HL-60 (cell line): ENCODE data around the gene ZNF385D.
A peak's percentile ranks its signal among the peaks of the same experiment; 100 is the strongest.

Experiments
- DNase-seq, 2 experiments: peaks; one replicate each; pipeline ENCODE4 v3.0.0-alpha.2; 2010 to 2020; ENCODE audit warnings: low read depth in 1 of 2, low spot score in 1 of 2
- H3K27ac ChIP-seq: fragments of 250-450 bp; sonication (Bioruptor Pico); replicated peaks from 2 replicates; pipeline ENCODE4 v1.5.1; 2020; ENCODE audit warnings: mild to moderate bottlenecking, moderate library complexity
- H3K27me3 ChIP-seq: fragments of 250-450 bp; sonication (Bioruptor Pico); 2 replicates; pipeline ENCODE4 v1.5.1; 2021; ENCODE audit warnings: mild to moderate bottlenecking, moderate library complexity; ENCODE audit not compliant: insufficient read depth, poor library complexity, severe bottlenecking
- H3K4me3 ChIP-seq: replicated peaks from 2 replicates; pipeline ENCODE4 v1.5.1; 2011; ENCODE audit warnings: mild to moderate bottlenecking, control low read depth, low read length; ENCODE audit not compliant: insufficient read depth
- GABPA ChIP-seq: IDR thresholded peaks from 2 replicates; pipeline ENCODE4 v1.6.1; 2012; ENCODE audit warnings: low read depth
- POLR2AphosphoS5 ChIP-seq: IDR thresholded peaks from 2 replicates; pipeline ENCODE4 v1.6.1; 2012; ENCODE audit warnings: low read depth
- SPI1 ChIP-seq: IDR thresholded peaks from 2 replicates; pipeline ENCODE4 v1.6.1; 2012; ENCODE audit warnings: low read depth, mild to moderate bottlenecking, borderline replicate concordance
- TF ChIP-seq, protein P1 (sequence below): IDR thresholded peaks from one replicate; pipeline ENCODE4 v1.5.1; 2011; ENCODE audit warnings: low read length, control low read depth, inconsistent platforms; ENCODE audit not compliant: insufficient read depth
- TF ChIP-seq, protein P2 (sequence below): IDR thresholded peaks from 2 replicates; pipeline ENCODE4 v1.6.1; 2012; ENCODE audit warnings: low read depth; ENCODE audit not compliant: insufficient replicate concordance

ZNF385D gene

DNA sequence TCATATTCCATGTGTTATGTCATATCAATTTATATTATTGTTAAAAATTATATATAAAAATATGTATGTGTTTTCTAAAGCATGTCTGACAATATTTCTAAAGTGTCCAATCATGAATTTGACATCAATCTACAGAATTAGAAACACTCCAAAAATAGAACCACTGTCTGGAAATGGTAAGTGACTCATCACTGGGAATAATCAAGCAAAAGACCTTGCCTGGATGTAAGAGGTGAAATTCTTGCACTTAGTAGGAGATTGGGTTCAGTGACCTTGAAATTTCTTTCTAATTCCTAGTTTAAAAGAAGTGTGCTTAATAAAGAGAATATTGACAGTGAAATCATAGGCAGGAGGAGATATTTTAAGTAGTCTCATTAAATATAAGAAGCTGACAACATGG is 188.8 kb downstream of the ZNF385D start:
- H3K27me3 ChIP-seq: no peaks in the 10 kb centered on the region
- no peak overlapping the region for H3K27ac ChIP-seq
- no peak for DNase-seq
- H3K4me3 ChIP-seq: no peak overlapping the region
- TF ChIP-seq POLR2AphosphoS5 (no peak), SPI1 (no peak), GABPA (no peak)
- TF ChIP-seq, protein P1, sequence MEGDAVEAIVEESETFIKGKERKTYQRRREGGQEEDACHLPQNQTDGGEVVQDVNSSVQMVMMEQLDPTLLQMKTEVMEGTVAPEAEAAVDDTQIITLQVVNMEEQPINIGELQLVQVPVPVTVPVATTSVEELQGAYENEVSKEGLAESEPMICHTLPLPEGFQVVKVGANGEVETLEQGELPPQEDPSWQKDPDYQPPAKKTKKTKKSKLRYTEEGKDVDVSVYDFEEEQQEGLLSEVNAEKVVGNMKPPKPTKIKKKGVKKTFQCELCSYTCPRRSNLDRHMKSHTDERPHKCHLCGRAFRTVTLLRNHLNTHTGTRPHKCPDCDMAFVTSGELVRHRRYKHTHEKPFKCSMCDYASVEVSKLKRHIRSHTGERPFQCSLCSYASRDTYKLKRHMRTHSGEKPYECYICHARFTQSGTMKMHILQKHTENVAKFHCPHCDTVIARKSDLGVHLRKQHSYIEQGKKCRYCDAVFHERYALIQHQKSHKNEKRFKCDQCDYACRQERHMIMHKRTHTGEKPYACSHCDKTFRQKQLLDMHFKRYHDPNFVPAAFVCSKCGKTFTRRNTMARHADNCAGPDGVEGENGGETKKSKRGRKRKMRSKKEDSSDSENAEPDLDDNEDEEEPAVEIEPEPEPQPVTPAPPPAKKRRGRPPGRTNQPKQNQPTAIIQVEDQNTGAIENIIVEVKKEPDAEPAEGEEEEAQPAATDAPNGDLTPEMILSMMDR: no peak
- TF ChIP-seq, protein P2, sequence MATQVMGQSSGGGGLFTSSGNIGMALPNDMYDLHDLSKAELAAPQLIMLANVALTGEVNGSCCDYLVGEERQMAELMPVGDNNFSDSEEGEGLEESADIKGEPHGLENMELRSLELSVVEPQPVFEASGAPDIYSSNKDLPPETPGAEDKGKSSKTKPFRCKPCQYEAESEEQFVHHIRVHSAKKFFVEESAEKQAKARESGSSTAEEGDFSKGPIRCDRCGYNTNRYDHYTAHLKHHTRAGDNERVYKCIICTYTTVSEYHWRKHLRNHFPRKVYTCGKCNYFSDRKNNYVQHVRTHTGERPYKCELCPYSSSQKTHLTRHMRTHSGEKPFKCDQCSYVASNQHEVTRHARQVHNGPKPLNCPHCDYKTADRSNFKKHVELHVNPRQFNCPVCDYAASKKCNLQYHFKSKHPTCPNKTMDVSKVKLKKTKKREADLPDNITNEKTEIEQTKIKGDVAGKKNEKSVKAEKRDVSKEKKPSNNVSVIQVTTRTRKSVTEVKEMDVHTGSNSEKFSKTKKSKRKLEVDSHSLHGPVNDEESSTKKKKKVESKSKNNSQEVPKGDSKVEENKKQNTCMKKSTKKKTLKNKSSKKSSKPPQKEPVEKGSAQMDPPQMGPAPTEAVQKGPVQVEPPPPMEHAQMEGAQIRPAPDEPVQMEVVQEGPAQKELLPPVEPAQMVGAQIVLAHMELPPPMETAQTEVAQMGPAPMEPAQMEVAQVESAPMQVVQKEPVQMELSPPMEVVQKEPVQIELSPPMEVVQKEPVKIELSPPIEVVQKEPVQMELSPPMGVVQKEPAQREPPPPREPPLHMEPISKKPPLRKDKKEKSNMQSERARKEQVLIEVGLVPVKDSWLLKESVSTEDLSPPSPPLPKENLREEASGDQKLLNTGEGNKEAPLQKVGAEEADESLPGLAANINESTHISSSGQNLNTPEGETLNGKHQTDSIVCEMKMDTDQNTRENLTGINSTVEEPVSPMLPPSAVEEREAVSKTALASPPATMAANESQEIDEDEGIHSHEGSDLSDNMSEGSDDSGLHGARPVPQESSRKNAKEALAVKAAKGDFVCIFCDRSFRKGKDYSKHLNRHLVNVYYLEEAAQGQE: no peak

DNA sequence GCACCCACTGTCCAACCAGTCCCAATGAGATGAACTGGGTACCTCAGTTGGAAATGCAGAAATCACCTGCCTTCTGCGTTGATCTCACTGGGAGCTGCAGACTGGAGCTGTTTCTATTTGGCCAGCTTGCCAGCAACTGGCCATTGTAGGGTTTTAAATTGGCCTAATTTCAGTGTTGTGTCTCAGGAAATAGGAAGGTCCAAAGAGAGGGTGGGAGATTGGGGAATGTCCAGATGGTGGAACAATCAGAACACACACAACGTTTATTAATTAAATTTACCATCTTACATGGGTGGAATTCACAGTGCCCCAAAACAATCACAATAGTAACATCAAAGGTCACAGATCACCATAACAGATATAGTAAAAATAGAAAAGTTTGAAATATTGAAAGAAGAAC is 189.5 kb downstream of the ZNF385D start:
- Histone ChIP-seq H3K4me3 (no peak overlapping the region), H3K27ac (no peak overlapping the region), H3K27me3 (no peaks in the 10 kb centered on the region)
- no peak for DNase-seq
- TF ChIP-seq SPI1 (no peak), POLR2AphosphoS5 (no peak), GABPA (no peak)
- TF ChIP-seq, protein P2: no peak
- TF ChIP-seq, protein P1: no peak

DNA sequence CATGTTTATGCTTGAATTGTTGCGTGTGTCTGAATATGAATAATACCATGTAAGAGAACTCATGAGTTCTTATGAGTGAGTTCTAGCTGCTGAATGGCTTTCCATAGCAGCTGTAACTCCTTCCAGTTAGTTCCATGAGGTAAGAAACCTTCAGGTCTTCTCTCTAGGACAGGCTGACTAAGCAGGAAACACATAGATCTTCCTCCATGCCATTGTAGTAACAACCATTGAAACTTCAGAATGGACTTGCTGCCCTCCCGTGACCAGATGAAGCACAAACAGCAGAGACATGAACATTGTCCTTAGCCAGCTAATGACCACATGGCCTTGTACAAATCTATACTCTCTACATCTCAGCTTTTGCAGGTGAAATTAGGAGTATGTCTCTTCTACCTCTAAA is 200.0 kb downstream of the ZNF385D start:
- peak in 1 of 2 experiments; percentile 53 for DNase-seq
- Histone ChIP-seq H3K27me3 (no peaks in the 10 kb centered on the region), H3K4me3 (no peak overlapping the region), H3K27ac (no peak overlapping the region)
- TF ChIP-seq, protein P2: no peak
- TF ChIP-seq, protein P1: peak; percentile 22
